HepG2 (cell line): ENCODE data around the gene ANKIB1. TPM values are rescaled to one million over a fixed set of nuclear protein-coding genes. Genes with fewer than 3 reads are reported as not detected.

Experiments used
- IRX3 ChIP-seq: sonication (generic); formaldehyde crosslinking; IDR thresholded peaks from 2 replicates; pipeline ENCODE4 v1.8.1; 2023; ENCODE audit warnings: mild to moderate bottlenecking, low read depth, missing genetic modification reagents, borderline replicate concordance
- MEF2D ChIP-seq: sonication (generic); formaldehyde crosslinking; IDR thresholded peaks from 2 replicates; pipeline ENCODE4 v1.5.1; 2020; ENCODE audit warnings: mild to moderate bottlenecking, missing genetic modification reagents
- PCBP1 ChIP-seq: fragments of 200-400 bp; formaldehyde crosslinking; IDR thresholded peaks from 2 replicates; pipeline ENCODE4 v1.6.1; 2017; ENCODE audit warnings: mild to moderate bottlenecking, low read depth, low read length, borderline replicate concordance
- PCBP2 ChIP-seq: fragments of 200-400 bp; formaldehyde crosslinking; optimal IDR thresholded peaks from 2 replicates; pipeline ENCODE3; 2018; ENCODE audit warnings: low read length, low read depth; ENCODE audit not compliant: poor library complexity, severe bottlenecking
- ZFP36 ChIP-seq: fragments of 150-350 bp; IDR thresholded peaks from 2 replicates; pipeline ENCODE4 v1.6.1; 2018; ENCODE audit warnings: borderline replicate concordance, low read length, low read depth; ENCODE audit not compliant: partially characterized antibody
- ZNF382 ChIP-seq: sonication (generic); formaldehyde crosslinking; IDR thresholded peaks from 2 replicates; pipeline ENCODE4 v1.5.0; 2020; ENCODE audit warnings: missing genetic modification reagents, mild to moderate bottlenecking, borderline replicate concordance
- ZNF878 ChIP-seq: sonication (generic); formaldehyde crosslinking; IDR thresholded peaks from 2 replicates; pipeline ENCODE4 v1.8.1; 2023; ENCODE audit warnings: mild to moderate bottlenecking, missing genetic modification reagents, moderate library complexity
- polyA plus RNA-seq, 8 experiments: library from polyadenylated mRNA; depleted of rRNA in 3 of 8; stranded (reverse) in 7 of 8; unstranded in 1 of 8; fragments of >200 nt; fragmentation: Illumina TruSeq in 4 of 8; extraction: Trizol in 4 of 8; gene quantifications; 2 replicates each; pipeline versions ENCODE4 v1.2.1 to v1.2.3, GENCODE V29; 2011 to 2016; ENCODE audit warnings: low read depth in 4 of 8, missing spikeins in 1 of 8, mixed read lengths in 1 of 8; ENCODE audit not compliant: insufficient read depth in 1 of 8
- total RNA-seq, 5 experiments: library from RNA; depleted of rRNA; stranded (reverse); fragments of >200 nt; fragmentation: Illumina TruSeq; extraction: Trizol; gene quantifications; 2 replicates each; pipeline ENCODE4 v1.2.3, GENCODE V29; 2016; ENCODE audit warnings: low read depth in 1 of 5
- TF ChIP-seq, protein P1 (sequence below): sonication (generic); formaldehyde crosslinking; IDR thresholded peaks from 2 replicates; pipeline ENCODE4 v1.4.0; 2020; ENCODE audit warnings: missing genetic modification reagents
- TF ChIP-seq, protein P2 (sequence below): sonication (generic); formaldehyde crosslinking; IDR thresholded peaks from 2 replicates; pipeline ENCODE4 v1.5.1; 2020; ENCODE audit warnings: missing genetic modification reagents, mild to moderate bottlenecking, borderline replicate concordance
- TF ChIP-seq, protein P3 (sequence below): sonication (generic); formaldehyde crosslinking; IDR thresholded peaks from 2 replicates; pipeline ENCODE4 v1.5.0; 2020; ENCODE audit warnings: mild to moderate bottlenecking, missing genetic modification reagents, borderline replicate concordance

ANKIB1 gene
- total and polyA plus RNA-seq, 2 of the 13 experiments (the other 11 are each of a cell fraction or from before 2014, with no cell fraction given): 28.7 to 29.6 TPM

DNA sequence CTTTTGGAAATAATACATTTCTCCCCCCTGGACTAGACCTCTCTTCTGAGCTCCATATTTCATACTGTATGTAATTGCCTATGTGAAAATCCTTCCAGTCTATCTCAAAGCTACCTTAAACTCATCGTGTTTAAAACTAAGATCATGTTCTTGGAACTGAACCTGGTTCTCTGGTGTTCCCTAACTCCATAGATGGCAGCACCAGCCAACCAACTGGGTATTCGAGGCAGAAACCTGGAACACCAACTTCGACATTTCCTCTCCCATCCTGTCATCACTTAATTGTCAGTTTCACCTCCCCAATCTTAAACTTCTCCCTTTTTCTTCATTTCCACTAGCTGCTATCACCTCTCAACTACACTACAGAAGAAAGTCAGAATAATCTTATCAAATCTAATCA, 87.0 kb downstream of the ANKIB1 start (continued):
- TF ChIP-seq, protein P1, sequence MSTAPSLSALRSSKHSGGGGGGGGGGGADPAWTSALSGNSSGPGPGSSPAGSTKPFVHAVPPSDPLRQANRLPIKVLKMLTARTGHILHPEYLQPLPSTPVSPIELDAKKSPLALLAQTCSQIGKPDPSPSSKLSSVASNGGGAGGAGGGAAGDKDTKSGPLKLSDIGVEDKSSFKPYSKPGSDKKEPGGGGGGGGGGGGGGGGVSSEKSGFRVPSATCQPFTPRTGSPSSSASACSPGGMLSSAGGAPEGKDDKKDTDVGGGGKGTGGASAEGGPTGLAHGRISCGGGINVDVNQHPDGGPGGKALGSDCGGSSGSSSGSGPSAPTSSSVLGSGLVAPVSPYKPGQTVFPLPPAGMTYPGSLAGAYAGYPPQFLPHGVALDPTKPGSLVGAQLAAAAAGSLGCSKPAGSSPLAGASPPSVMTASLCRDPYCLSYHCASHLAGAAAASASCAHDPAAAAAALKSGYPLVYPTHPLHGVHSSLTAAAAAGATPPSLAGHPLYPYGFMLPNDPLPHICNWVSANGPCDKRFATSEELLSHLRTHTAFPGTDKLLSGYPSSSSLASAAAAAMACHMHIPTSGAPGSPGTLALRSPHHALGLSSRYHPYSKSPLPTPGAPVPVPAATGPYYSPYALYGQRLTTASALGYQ: no peak
- TF ChIP-seq PCBP2 (no peak), ZFP36 (no peak), PCBP1 (no peak), ZNF382 (CRISPR knock-in tag) (no peak), ZNF878 (CRISPR knock-in tag) (no peak), MEF2D (no peak), IRX3 (CRISPR knock-in tag) (no peak)
- TF ChIP-seq, protein P2, sequence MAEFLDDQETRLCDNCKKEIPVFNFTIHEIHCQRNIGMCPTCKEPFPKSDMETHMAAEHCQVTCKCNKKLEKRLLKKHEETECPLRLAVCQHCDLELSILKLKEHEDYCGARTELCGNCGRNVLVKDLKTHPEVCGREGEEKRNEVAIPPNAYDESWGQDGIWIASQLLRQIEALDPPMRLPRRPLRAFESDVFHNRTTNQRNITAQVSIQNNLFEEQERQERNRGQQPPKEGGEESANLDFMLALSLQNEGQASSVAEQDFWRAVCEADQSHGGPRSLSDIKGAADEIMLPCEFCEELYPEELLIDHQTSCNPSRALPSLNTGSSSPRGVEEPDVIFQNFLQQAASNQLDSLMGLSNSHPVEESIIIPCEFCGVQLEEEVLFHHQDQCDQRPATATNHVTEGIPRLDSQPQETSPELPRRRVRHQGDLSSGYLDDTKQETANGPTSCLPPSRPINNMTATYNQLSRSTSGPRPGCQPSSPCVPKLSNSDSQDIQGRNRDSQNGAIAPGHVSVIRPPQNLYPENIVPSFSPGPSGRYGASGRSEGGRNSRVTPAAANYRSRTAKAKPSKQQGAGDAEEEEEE: no peak
- TF ChIP-seq, protein P3, sequence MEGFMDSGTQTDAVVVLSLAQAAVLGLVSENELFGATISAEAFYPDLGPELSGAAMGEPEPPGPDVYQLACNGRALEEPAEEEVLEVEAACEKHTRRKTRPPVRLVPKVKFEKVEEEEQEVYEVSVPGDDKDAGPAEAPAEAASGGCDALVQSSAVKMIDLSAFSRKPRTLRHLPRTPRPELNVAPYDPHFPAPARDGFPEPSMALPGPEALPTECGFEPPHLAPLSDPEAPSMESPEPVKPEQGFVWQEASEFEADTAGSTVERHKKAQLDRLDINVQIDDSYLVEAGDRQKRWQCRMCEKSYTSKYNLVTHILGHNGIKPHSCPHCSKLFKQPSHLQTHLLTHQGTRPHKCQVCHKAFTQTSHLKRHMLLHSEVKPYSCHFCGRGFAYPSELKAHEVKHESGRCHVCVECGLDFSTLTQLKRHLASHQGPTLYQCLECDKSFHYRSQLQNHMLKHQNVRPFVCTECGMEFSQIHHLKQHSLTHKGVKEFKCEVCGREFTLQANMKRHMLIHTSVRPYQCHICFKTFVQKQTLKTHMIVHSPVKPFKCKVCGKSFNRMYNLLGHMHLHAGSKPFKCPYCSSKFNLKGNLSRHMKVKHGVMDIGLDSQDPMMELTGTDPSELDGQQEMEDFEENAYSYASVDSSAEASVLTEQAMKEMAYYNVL (CRISPR knock-in tag): no peak
